Subcutaneous abdominal adipose tissue (tissue), 5 donors: ENCODE results near the gene ANKH.
"Not testable (repeated sequence)": the region's sequence is repeated elsewhere in the genome, so short reads cannot be mapped to it uniquely, and the experiment has no call there.

ENCODE experiments used
- H3K27ac ChIP-seq: one replicate; pipeline ENCODE4 v1.7.0; 2013; ENCODE audit warnings: low read depth, mild to moderate bottlenecking, inconsistent platforms, low read length, moderate library complexity
- H3K27me3 ChIP-seq, 5 donors: one replicate each; pipeline ENCODE4 v1.7.0; 2013; ENCODE audit warnings: low read length in 5 of 5, inconsistent platforms in 1 of 5; ENCODE audit not compliant: control insufficient read depth in 5 of 5, insufficient read depth in 4 of 5
- H3K36me3 ChIP-seq, 5 donors: one replicate each; pipeline ENCODE4 v1.7.0; 2013; ENCODE audit warnings: low read length in 5 of 5; ENCODE audit not compliant: control insufficient read depth in 5 of 5, insufficient read depth in 5 of 5
- H3K4me1 ChIP-seq, 5 donors: one replicate each; pipeline ENCODE4 v1.7.0; 2013; ENCODE audit warnings: low read length in 5 of 5, mild to moderate bottlenecking in 3 of 5, moderate library complexity in 1 of 5; ENCODE audit not compliant: control insufficient read depth in 5 of 5, insufficient read depth in 5 of 5
- H3K4me3 ChIP-seq, 5 donors: one replicate each; pipeline ENCODE4 v1.7.0; 2013; ENCODE audit warnings: low read length in 5 of 5, low read depth in 1 of 5
- H3K9ac ChIP-seq, 5 donors: one replicate each; pipeline ENCODE4 v1.7.0; 2013; ENCODE audit warnings: low read length in 5 of 5, mild to moderate bottlenecking in 4 of 5, moderate library complexity in 3 of 5
- H3K9me3 ChIP-seq, 5 donors: one replicate each; pipeline ENCODE4 v1.7.0; 2013; ENCODE audit warnings: low read length in 5 of 5; ENCODE audit not compliant: control insufficient read depth in 5 of 5
- donor health status: healthy.
- donor health status: healthy.
- donor health status: healthy.
- donor health status: healthy.
- donor health status: healthy.

The ANKH gene

GRCh38 chr5:14802541-14802940 is 69.0 kb downstream of the ANKH start:
- no peak overlapping the region for H3K27ac ChIP-seq
- no peaks in the 10 kb centered on the region for H3K27me3 ChIP-seq
- peaks cover 0 to 24% (median 7%) of the 10 kb centered on the region in 5 donors for H3K4me1 ChIP-seq
- no peak overlapping the region for H3K9ac ChIP-seq
- no peak overlapping the region for H3K4me3 ChIP-seq
- H3K9me3 ChIP-seq: no peaks in the 10 kb centered on the region
- peaks cover 0 to 3% (median 2%) of the 10 kb centered on the region in 5 donors for H3K36me3 ChIP-seq

- H3K36me3 ChIP-seq: peaks cover 0 to 3% (median 2%) of the 10 kb centered on the region in 5 donors
- no peak overlapping the region for H3K27ac ChIP-seq
- no peaks in the 10 kb centered on the region for H3K27me3 ChIP-seq
- H3K9ac ChIP-seq: no peak overlapping the region
- no peak overlapping the region for H3K4me3 ChIP-seq
- H3K9me3 ChIP-seq: no peaks in the 10 kb centered on the region
- H3K4me1 ChIP-seq: peaks cover 0 to 18% (median 4%) of the 10 kb centered on the region in 5 donors
Measured at GRCh38 chr5:14801792-14802191, 69.8 kb downstream of the ANKH start.

GRCh38 chr5:14797385-14797784 is 74.2 kb downstream of the ANKH start:
- H3K4me3 ChIP-seq, H3K27me3 ChIP-seq, H3K9ac ChIP-seq, H3K4me1 ChIP-seq, H3K36me3 ChIP-seq, H3K9me3 ChIP-seq, H3K27ac ChIP-seq: not testable (repeated sequence)

- peaks cover 0 to 5% (median 0%) of the 10 kb centered on the region in 5 donors for H3K36me3 ChIP-seq
- H3K4me3 ChIP-seq: no peak overlapping the region
- H3K27me3 ChIP-seq: no peaks in the 10 kb centered on the region
- H3K27ac ChIP-seq: no peak overlapping the region
- H3K4me1 ChIP-seq: no peaks in the 10 kb centered on the region
- no peak overlapping the region for H3K9ac ChIP-seq
- no peaks in the 10 kb centered on the region for H3K9me3 ChIP-seq
Measured at GRCh38 chr5:14794583-14795230, 76.9 kb downstream of the ANKH start.

- no peaks in the 10 kb centered on the region for H3K27me3 ChIP-seq
- H3K9me3 ChIP-seq: no peaks in the 10 kb centered on the region
- H3K9ac ChIP-seq: no peak overlapping the region
- no peak overlapping the region for H3K27ac ChIP-seq
- peaks cover 0 to 5% (median 0%) of the 10 kb centered on the region in 5 donors for H3K36me3 ChIP-seq
- H3K4me3 ChIP-seq: no peak overlapping the region
- no peaks in the 10 kb centered on the region for H3K4me1 ChIP-seq
Measured at GRCh38 chr5:14793851-14794250, 77.7 kb downstream of the ANKH start.

- H3K36me3 ChIP-seq: peaks cover 0 to 7% (median 0%) of the 10 kb centered on the region in 5 donors
- H3K27ac ChIP-seq: no peak overlapping the region
- H3K9me3 ChIP-seq: no peaks in the 10 kb centered on the region
- H3K4me3 ChIP-seq: no peak overlapping the region
- H3K27me3 ChIP-seq: no peaks in the 10 kb centered on the region
- no peaks in the 10 kb centered on the region for H3K4me1 ChIP-seq
- H3K9ac ChIP-seq: no peak overlapping the region
Measured at GRCh38 chr5:14790911-14791310, 80.7 kb downstream of the ANKH start.

- Histone ChIP-seq H3K4me1 (no peaks in the 10 kb centered on the region), H3K27me3 (no peaks in the 10 kb centered on the region), H3K36me3 (peaks cover 0 to 7% (median 0%) of the 10 kb centered on the region in 5 donors), H3K27ac (no peak overlapping the region), H3K9ac (no peak overlapping the region), H3K4me3 (no peak overlapping the region), H3K9me3 (no peaks in the 10 kb centered on the region)
Measured at GRCh38 chr5:14790220-14790619, 81.4 kb downstream of the ANKH start.

- Histone ChIP-seq H3K4me1 (no peaks in the 10 kb centered on the region), H3K9ac (no peak overlapping the region), H3K9me3 (no peaks in the 10 kb centered on the region), H3K27ac (no peak overlapping the region), H3K27me3 (no peaks in the 10 kb centered on the region), H3K4me3 (no peak overlapping the region), H3K36me3 (peaks cover 0 to 4% (median 0%) of the 10 kb centered on the region in 5 donors)
Measured at GRCh38 chr5:14787801-14788579, 83.6 kb downstream of the ANKH start.

- H3K4me3 ChIP-seq: no peak overlapping the region
- H3K9ac ChIP-seq: no peak overlapping the region
- H3K9me3 ChIP-seq: no peaks in the 10 kb centered on the region
- H3K27ac ChIP-seq: no peak overlapping the region
- peaks cover 0 to 4% (median 2%) of the 10 kb centered on the region in 5 donors for H3K36me3 ChIP-seq
- H3K4me1 ChIP-seq: no peaks in the 10 kb centered on the region
- H3K27me3 ChIP-seq: no peaks in the 10 kb centered on the region
Measured at GRCh38 chr5:14783691-14784090, 87.9 kb downstream of the ANKH start.

- Histone ChIP-seq H3K9ac (no peak overlapping the region), H3K27me3 (no peaks in the 10 kb centered on the region), H3K27ac (no peak overlapping the region), H3K36me3 (peaks cover 0 to 2% (median under 1%) of the 10 kb centered on the region in 5 donors), H3K4me1 (no peaks in the 10 kb centered on the region), H3K9me3 (no peaks in the 10 kb centered on the region), H3K4me3 (no peak overlapping the region)
Measured at GRCh38 chr5:14782591-14782990, 89.0 kb downstream of the ANKH start.
